Measurements from ENCODE around the gene USH1C. TPM values are rescaled to one million over a fixed set of nuclear protein-coding genes. Genes with fewer than 3 reads are reported as not detected.

The USH1C gene
- total RNA-seq, 2 donors from 2014 or later = 159 to 181 TPM

- no peak for DNase-seq
- intact Hi-C loops (cut with DNase I, micrococcal nuclease) = no loop called here
Observed at GRCh38 chr11:17533341-17533740, 10.9 kb downstream of the USH1C start.

GRCh38 chr11:17532784-17533183 is 11.4 kb downstream of the USH1C start:
- no peak for ATAC-seq
- intact Hi-C loops (cut with DNase I, micrococcal nuclease) = no loop called here
- no peak for DNase-seq

More at GRCh38 chr11:17533341-17533740, 10.9 kb downstream of the USH1C start:
- no peak for ATAC-seq

GRCh38 chr11:17531636-17532113 is 12.5 kb downstream of the USH1C start:
- intact Hi-C loops (cut with DNase I, micrococcal nuclease) = no loop called here
- peak; percentile 15 to 39 for DNase-seq

GRCh38 chr11:17531071-17531600 is 13.1 kb downstream of the USH1C start:
- DNase-seq = peak in 1 of 2 donors; percentile 18
- ATAC-seq = peak; percentile 38
- intact Hi-C loops (cut with DNase I, micrococcal nuclease) = no loop called here

More at GRCh38 chr11:17531636-17532113, 12.5 kb downstream of the USH1C start:
- ATAC-seq = peak; percentile 82

- no peak for ATAC-seq
- intact Hi-C loops (cut with DNase I, micrococcal nuclease) = no loop called here
Observed at GRCh38 chr11:17529844-17530185, 14.4 kb downstream of the USH1C start.

GRCh38 chr11:17528906-17529843 is 15.0 kb downstream of the USH1C start:
- ATAC-seq (no peak), DNase-seq (no peak)
- intact Hi-C loops (cut with DNase I, micrococcal nuclease) = no loop called here

More at GRCh38 chr11:17529844-17530185, 14.4 kb downstream of the USH1C start:
- DNase-seq = no peak

- ATAC-seq (peak; percentile 65), DNase-seq (peak in 1 of 2 donors; percentile 59)
- intact Hi-C loops (cut with DNase I, micrococcal nuclease) = no loop called here
Observed at GRCh38 chr11:17528181-17528691, 16.0 kb downstream of the USH1C start.

- DNase-seq = no peak
- intact Hi-C loops (cut with DNase I, micrococcal nuclease) = no loop called here
- ATAC-seq = no peak
Observed at GRCh38 chr11:17527628-17527995, 16.6 kb downstream of the USH1C start.

GRCh38 chr11:17526931-17527627 is 17.1 kb downstream of the USH1C start:
- no peak for DNase-seq
- intact Hi-C loops (cut with DNase I, micrococcal nuclease) = no loop called here

GRCh38 chr11:17526326-17526725 is 17.9 kb downstream of the USH1C start:
- DNase-seq = no peak
- ATAC-seq = no peak
- intact Hi-C loops (cut with DNase I, micrococcal nuclease) = no loop called here

More at GRCh38 chr11:17526931-17527627, 17.1 kb downstream of the USH1C start:
- no peak for ATAC-seq

GRCh38 chr11:17525570-17525969 is 18.6 kb downstream of the USH1C start:
- DNase-seq (no peak), ATAC-seq (no peak)
- intact Hi-C loops (cut with DNase I, micrococcal nuclease) = no loop called here

GRCh38 chr11:17524221-17524620 is 20.0 kb downstream of the USH1C start:
- intact Hi-C loops (cut with DNase I, micrococcal nuclease) = no loop called here
- DNase-seq (no peak), ATAC-seq (no peak)

GRCh38 chr11:17522655-17523054 is 21.6 kb downstream of the USH1C start:
- peak; percentile 11 for ATAC-seq
- intact Hi-C loops (cut with DNase I, micrococcal nuclease) = no loop called here
- DNase-seq = no peak

GRCh38 chr11:17521106-17521900 is 22.9 kb downstream of the USH1C start:
- intact Hi-C loops (cut with DNase I, micrococcal nuclease) = no loop called here
- DNase-seq (no peak), ATAC-seq (no peak)

- intact Hi-C loops (cut with DNase I, micrococcal nuclease) = no loop called here
- DNase-seq (no peak), ATAC-seq (no peak)
Observed at GRCh38 chr11:17519061-17519885, 24.9 kb downstream of the USH1C start.

GRCh38 chr11:17518366-17518765 is 25.9 kb downstream of the USH1C start:
- ATAC-seq (no peak), DNase-seq (no peak)
- intact Hi-C loops (cut with DNase I, micrococcal nuclease) = no loop called here

GRCh38 chr11:17517186-17517585 is 27.0 kb downstream of the USH1C start:
- DNase-seq (no peak), ATAC-seq (no peak)

More at GRCh38 chr11:17517186-17517585, 27.0 kb downstream of the USH1C start:
- intact Hi-C loops (cut with DNase I, micrococcal nuclease) = no loop called here
